Activated T-helper 1 cell treated with anti-CD3 and anti-CD28 coated beads, Interleukin-2, amount 50 U/mL, for 16 hours (primary cell): ENCODE measurements around the gene LHFPL2.

ENCODE experiments used
- DNase-seq, 2 donors: peaks; one replicate each; pipeline ENCODE4 v3.0.0-alpha.2; 2020; ENCODE audit warnings: low read depth in 1 of 2, low spot score in 1 of 2

LHFPL2 gene

DNA sequence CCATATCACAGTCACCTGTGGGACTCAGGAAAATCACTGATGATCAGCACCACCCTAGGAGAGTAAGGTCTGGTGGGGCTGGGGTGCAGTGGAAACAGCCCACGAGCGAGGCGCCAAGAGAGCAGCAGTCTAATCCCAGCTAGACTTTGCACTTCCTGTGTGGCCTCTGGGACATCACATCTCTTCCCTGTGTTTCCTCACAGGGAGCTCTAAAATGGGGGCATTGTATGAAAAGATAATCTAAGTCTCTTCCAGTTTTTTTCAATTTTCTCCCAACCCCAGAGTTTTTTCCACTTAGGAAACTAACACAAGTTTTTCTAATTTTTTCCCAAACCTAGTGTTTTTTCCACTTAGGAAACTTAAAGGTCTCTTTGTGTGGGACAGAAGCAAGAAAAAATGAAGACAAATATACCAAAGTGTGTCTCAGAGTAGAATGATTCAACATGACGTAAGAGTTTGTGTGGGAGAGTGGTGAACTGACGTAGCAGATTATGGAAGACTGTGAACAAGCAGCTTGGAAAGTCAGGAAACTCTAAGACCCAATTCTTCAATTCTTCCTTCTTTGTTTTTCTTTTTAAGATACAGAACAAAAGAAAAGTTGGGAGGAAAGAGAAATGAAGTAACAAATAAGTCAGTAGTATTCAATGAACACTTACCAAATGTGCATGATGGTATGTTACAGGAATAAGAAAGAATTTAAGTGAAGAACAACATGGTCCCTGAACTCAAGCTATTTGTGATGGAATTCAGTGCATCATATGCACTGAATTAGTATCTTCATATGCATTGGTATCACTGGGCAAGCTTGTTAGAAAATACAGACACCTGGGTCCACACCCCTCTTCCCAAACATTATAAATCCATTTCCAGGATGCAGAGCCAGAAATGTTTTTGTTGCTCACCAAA is 51.3 kb downstream of the LHFPL2 start:
- DNase-seq, result no peak

DNA sequence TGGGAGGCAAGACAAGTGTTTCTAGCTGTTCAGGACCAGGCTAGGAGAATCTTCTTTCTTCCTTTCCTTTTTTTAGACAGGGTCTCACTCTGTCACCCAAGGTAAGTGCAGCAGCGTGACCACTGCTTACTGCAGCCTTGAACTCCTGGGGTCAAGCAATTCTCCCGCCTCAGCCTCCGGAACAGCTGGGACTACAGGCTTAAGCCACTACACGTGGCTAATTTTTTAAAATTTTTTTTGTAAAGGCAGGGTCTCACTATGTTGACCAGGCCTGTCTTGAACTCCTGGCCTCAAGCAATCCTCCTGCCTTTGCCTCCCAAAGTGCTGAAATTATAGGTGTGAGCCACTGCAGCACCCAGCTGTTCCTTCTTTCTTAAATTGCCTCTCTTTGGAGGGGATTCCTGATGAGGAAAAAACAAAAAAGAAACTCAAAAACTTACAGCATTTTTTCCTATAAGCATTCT is 53.1 kb downstream of the LHFPL2 start:
- no peak for DNase-seq

DNA sequence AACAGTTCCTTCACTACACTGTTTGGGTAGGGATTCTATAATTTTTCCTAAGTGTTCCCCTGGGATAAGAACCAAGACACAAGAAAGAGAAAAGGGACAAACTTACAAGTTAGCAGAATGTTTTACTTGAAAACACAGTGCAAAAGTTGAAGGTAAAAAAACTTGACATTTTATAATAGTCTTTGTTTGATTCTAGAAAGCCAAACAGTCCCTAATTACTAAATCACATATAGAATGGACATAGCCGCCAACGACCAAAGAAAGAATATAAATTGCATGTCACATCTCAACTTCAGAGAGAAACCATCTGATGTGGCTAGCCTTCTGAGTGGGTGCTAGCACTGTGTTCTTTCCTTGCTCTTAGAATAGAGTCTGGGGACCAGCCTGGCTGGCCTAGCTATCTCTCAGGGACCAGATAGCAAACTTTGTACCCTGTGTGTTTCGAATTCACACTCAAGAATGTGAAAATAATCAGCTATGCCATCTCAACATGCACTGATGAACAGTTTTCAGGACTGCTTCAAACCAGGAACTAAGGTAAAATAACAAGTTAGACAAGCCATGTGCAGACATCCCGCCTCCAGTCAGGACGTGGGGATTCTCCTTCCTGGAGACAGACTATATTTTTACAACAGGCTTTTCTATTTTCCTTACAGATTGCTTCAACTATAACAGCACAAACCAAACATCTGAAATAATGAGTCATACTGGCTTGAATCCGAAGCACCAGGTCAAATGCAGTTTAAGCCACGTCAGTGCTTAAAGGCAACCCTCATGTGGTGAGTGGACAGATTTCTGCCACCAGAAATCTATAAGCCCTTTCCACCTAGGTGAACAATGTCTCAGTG is 53.7 kb downstream of the LHFPL2 start:
- DNase-seq, result no peak

DNA sequence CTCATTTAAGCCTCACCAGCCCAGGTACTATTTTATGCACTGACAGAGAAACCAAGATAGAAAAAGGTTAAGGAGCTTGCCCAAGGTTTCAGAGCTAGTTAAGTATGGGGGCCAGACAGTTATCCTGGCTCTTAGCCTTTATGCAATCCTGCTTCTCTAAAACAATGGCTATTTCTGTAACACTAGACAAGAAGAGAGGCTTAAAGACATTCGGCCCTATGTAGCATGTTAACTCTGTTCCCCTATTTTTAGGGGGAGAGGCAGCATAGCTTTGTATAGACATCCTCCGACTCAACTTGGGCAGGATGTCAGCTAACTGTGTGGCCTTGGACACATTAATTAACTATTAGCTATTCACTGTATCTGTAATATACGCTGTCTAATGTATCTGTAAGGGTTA is 54.6 kb downstream of the LHFPL2 start:
- DNase-seq, result no peak

DNA sequence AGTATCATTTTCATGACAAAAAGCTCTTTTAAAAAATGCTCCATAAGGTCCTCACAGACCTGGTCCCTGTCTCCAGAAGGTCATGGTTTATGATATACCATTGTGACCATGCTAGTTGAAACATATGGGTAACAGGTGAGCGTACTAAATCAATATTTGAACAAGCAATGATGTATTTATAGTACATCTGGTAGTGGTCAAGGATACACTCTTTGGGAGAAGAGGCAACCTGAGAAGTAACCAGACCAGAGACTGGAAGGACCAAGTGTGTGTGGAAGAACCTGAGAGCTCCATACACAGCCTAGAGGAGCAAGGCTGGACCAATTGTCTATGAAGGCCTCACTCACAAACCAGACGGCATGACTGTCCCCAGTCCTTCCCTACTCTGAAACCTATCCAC is 55.1 kb downstream of the LHFPL2 start:
- no peak for DNase-seq

DNA sequence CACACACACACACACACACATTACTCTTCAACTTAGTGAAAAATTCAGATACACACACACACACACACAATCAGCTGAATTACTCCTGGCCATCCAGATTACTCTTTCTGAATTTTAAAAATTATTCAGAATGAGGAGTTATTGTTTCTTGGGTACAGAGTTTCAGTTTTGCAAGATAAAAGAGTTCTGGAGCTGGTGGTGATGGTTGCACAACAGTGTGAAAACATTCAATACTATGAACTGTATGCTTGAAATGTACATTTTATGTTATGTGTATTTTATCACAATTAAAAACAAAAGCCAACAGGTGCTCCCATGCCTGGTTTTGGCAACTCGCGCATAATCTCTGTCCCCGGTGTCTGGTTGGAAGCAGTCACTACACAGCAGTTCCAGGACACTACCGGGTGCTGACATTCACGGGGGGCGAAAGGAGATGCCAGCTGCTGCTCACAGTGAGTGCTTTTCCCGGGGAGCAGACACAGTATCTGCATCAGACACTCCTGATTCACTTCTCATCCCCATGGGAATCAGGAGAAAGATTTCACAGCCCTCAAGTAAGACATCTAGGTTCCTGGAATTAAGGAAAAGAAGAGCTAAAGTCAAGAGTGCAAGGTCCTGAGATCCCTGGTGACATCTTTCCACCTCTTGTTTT is 55.7 kb downstream of the LHFPL2 start:
- no peak for DNase-seq

DNA sequence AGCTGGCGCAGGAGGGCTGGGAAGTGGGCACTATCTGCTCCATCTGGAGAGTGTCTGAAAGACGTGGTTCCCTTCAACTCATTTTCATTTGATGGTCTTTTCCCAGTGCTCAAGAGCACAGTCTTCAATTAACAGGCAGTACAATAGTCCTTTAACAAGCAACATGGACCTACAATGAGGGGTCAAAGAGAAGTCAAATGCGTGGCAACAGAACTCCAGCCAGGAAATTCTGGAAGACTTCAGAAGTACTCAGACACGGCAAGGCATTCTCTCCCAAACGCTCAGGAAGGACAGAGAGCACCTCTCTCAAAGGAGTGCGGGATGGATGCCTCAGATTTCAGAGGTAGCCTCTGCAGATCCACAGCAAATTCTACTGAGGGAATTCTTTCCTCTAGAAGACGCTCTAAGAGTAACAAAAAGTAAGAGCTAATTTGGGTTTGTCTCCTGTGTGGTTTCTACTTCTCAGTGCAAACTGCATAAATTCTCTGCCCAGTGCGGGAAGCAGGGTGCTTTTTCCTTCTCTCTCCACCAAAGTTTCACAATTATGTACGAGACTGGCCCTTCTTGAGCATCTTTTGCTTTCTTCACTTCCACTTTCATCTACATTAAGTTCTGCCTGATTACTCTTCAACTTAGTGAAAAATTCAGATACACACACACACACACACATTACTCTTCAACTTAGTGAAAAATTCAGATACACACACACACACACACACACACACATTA is 56.4 kb downstream of the LHFPL2 start:
- DNase-seq, result no peak

DNA sequence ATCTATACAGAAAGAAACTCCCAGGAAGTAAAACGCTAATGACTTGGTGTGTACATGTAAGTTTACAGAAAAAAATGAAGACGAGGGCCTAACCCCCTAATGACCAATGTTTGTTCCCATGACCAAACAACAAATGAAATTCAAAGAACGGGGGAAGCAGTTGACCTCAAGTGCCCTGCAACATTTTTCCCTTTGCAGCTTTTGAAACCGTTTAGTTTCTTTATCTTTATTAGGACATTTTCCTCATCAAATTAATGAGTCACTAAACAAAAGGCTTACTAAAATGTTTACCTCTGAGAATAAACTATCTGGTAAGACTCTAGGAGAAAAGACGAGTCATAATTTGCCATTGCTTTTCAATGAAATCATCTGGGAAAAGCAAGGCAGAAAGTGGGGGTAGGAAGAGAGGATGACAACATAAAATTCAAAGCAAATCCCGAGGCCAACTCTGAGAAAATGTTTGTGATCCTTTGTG is 57.4 kb downstream of the LHFPL2 start:
- no peak for DNase-seq

DNA sequence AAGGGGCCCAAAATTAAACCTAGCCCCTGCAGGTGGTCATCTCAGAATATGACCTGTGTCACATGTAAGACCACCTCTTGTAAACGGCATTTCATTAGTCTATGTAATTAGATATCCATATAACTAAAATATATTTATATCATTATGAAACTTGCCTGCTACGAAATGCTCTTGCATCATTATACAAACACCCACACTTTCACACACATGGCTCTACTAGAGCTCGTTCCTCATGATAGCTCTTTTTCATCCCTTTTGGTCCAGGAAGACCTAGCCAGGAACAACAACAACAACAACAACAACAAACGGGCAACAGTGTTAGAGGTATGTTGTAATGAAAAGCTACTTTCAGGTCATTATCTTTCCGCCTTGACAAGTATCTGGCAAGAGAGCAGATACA is 58.6 kb downstream of the LHFPL2 start:
- DNase-seq, result no peak

DNA sequence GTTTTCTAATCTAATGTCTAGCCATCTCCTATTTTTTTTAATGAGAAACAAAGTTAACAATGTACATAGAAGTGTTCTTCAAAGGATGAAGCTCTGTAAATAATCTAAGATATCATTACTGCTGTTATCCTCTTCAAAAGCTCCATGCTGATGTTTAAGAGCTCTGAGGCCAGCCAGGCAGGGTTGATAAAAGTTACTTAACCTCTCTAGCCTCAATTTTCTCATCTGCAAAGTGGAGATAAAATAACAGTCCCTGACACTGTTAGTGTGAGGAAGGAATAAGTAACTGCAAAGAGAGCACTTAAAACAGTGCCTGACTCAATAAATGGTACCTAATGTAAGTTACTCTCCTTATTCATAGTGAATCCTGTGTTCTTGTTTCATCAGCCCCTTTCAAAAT is 60.1 kb downstream of the LHFPL2 start:
- no peak for DNase-seq

DNA sequence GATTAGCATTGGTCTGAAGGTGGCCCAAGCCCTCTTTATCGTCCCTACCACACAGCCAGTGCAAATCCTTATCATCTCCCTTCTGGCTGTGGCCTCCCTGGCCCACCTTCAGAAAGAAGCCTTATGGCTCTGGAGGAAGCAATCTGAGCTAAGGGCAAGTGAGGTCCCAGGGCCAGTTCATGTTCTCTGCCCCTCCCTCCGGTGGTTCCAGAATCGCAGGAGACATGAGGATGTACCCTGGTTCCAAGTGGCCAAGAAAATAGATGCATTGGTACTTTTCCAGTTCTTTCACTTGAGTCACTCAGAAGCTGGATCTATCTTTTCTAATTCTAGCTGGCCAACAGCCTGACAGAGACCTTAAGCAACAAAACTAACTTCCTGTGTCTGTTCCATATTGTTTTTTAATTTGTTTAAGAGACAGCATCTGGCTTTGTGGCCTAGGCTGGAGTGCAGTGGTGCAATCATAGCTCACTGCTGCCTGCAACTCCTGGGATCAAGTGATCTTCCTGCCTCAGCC is 60.7 kb downstream of the LHFPL2 start:
- no peak for DNase-seq

DNA sequence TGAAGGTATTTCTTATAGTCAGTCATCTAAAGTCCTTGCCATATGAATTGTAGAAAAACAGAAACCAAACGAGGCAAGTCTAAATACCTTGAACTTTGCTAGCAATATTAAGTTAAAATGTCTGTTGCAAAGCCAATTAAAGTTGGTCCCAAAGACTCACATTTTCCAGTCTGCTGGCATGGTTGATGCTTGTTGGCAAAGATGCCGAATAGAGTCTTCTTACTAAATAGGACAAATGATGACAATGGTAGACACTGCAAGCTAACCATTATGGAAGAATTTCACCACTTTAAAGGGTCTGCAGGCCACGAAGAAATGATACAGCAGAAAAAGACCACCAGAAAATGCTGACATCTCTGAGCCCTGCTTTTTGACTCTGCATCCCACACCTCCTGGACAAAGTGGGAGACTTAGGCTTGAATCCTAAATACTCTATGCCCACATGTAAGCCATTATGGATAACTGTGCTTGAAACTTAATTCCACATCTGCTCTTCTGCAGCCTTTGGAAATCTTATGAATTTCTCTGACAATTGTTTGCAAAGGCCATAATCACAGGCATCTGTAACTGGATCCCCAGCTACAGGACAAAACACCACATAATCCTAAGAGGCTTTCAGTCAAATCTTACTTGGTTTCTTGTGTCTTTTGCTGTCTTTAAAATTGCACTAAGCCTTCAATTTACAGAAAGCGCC is 61.3 kb downstream of the LHFPL2 start:
- DNase-seq, result no peak

DNA sequence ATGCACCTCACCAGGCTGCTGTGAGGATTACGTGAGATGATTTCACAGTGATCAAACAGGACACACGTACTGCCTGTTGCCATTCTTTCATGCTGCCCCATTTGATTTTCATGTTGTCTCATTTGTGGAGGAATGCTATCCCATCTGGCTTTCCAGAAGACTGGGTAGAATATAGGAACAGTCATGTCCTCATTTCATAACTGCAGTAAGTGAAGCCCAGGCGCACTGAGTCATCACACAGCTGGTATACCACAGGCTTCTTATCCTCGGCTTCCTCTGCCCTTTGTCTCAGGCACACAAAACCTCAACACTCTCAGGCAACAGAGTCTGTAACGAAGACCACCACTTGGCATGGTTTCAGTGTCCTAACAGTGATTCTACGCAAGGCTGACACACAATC is 62.3 kb downstream of the LHFPL2 start:
- DNase-seq, result no peak

DNA sequence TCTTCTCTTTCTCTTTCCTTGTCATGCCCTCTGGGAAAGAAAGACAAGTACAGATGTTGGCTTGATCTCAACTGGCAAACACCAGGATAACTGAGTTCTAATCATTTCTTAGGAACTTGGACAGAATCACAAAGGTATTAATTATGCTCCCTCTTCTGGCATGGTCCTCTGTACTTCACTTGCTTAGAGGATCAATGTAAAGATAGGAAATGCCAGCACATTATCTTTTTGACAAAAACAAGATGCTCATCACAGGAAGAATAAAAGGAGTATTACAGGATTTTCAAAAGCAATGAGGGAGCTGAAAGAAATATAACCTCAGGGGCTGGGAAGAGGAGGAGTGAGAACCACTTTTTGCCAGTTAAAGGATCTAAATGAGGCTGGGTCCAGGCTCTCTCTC is 70.6 kb downstream of the LHFPL2 start:
- DNase-seq, result no peak

DNA sequence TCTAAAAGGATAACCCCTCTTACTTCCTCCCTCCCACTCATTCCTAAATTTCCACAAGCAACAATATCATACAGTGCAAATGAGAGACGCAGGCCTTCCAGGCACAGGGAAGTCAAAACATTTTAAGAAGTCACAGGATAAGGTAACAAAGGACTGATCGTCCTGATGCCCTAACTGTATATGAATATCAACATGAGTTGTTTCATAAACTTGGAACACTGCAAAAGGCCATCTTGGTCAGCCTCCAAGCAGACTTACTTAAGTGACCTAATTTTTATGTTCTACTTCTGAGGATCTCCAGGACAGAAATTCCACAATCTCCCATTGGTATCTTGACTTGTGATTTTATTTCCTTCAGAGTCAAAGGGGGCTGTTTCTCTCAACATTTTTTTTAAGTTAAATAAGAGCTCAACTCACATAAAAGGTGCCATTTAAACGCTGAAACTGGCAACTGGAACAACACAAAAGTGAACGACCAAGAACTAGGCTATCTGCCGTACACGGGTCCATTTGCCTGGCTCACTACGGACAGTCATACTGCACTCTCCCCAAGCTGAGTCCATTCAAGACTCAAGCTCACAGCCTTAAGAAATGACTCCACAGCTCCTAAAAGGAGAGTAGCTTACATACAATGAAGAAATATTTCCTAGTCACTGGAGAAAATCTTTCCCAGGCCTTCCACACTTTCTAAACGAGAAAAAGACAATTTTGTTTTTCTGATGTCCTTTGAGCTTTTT is 71.3 kb downstream of the LHFPL2 start:
- no peak for DNase-seq

DNA sequence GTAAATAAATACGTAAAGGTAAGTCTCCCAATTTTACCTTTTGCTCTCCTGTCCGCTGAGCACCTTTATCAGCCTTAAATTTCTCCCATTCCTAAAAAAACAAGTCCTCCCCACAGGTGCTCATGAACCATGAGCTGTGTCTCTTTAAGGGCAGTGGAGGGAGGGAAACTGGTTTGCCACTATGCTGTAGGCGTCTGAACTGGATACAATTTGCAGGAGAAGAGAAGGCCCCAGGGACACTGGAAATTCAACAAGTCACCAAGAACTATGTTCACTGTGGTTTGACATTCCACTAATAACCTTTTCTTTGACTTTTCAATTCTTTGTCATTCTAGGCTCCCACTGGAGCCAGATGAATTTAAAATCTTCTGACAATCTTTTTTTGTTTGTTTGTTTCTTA is 72.2 kb downstream of the LHFPL2 start:
- no peak for DNase-seq

DNA sequence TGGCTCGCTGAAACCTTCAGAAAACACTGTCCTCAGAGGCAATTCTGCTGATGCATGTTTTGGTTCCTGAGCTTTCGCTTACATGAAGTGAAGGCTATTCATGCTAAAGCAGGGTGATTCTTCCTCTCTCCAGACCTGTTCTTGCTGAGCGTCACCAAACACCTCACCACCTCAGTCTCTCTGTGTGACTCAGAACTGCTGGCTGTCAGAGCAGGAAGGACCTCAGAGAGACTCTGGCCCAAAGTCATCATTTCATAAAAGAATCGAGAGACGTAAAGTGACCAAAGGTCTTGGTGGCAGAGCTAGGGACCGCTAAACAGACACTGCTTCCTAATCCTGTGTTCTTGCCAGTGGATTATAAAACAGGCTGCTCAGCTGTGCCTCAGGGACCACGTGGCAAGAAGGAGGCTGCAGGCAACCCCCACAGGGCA is 73.8 kb downstream of the LHFPL2 start:
- no peak for DNase-seq

DNA sequence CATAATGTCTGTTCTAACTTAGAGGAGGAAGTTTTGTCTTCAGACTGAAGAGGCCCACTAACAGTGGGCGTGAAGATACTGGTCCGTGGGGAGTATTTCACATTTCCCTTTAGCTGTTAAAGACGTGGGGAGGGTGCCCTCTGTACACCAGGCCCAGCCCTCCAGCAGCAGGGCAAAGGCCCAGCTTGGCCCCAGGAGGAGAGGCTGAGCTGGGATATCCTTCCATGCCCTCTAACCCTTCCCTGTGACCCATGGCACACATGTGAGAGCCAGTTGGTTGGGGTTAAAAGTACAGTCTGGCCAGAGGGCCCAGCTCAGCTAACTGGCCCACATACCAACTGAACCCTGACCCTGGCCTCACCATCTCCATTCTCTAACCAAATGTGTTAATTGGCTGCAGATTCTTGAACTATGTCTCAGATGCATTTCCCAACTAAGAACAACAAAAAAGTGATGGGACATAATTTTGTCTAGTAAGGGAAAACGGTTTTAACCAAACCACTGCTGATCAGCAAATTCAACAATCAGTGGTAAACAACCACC is 74.4 kb downstream of the LHFPL2 start:
- DNase-seq, result no peak

DNA sequence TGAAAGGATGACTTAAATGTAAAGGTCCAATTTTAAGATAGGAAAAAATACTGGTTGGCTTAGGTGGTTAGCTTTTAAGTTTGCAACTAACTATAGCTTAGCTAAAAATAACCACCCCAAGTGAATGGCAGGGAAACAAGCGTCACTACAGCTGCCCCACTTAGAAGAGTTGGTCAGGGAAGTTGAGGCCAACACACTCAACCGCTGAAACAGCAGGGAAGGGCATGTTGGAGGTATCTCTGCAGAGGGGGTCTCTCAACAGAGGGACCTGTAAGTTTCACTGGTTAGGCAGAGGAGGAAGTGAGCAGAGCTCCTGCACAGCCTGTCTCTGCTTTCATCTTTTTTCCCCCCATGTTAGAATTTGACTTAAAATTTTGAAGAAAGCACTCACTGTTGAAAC is 75.3 kb downstream of the LHFPL2 start:
- no peak for DNase-seq
